ENCODE measurements around the gene COPZ1. TPM values are rescaled to one million over a fixed set of nuclear protein-coding genes. Genes with fewer than 3 reads are reported as not detected.

Gene COPZ1
- total and polyA plus RNA-seq, 9 of the 15 experiments (the other 6 are each of a cell fraction or from before 2014, with no cell fraction given) = 137 to 487 (median 233) TPM

GRCh38 chr12:54325442-54326109 lies 645 bp downstream of the COPZ1 start (continued):
- TF ChIP-seq ZNF592 (IDR thresholded peaks at IDR 0.05) = peak; percentile 78; the same call in 1 of the 2 replicates
- 0 out of 2 replicates have a peak, but pooled peaks have one; percentile 22 for TF ChIP-seq MIER1 (IDR thresholded peaks at IDR 0.05; ENCODE audit: low read depth)
- TF ChIP-seq CREB3 (tag; conservative IDR thresholded peaks at IDR 0.05; ENCODE audit: low read depth) = peak; percentile 70; the same call in 1 of the 2 replicates
- 0 out of 2 replicates have a peak, but pooled peaks have one; percentile 35 for TF ChIP-seq ZBTB43 (CRISPR knock-in tag; IDR thresholded peaks at IDR 0.05)
- TF ChIP-seq PRDM10 (IDR thresholded peaks at IDR 0.05; ENCODE audit: partially characterized antibody) = peak; percentile 38
- peak; percentile 17; the same call in 1 of the 2 replicates for TF ChIP-seq RAD51 (IDR thresholded peaks at IDR 0.05; ENCODE audit: borderline replicate concordance, low read depth)
